ENCODE measurements around the gene CACNA1I. TPM values are rescaled to one million over a fixed set of nuclear protein-coding genes. Genes with fewer than 3 reads are reported as not detected.

Gene CACNA1I
- total RNA-seq, 1 donor from 2014 or later = 0.10 TPM

GRCh38 chr22:39651053-39651996 lies 80.8 kb downstream of the CACNA1I start:
- DNase-seq = peak; percentile 80

- DNase-seq = no peak
These were observed 82.6 kb downstream of the CACNA1I start for GRCh38 chr22:39652990-39653786.

- DNase-seq = no peak
These were observed 83.2 kb downstream of the CACNA1I start for GRCh38 chr22:39653787-39654077.

GRCh38 chr22:39654131-39654926 lies 83.8 kb downstream of the CACNA1I start:
- DNase-seq = no peak

- DNase-seq = no peak
These were observed 84.5 kb downstream of the CACNA1I start for GRCh38 chr22:39655004-39655579.

GRCh38 chr22:39655831-39656230 lies 85.3 kb downstream of the CACNA1I start:
- peak; percentile 28 for DNase-seq

- DNase-seq = no peak
These were observed 86.2 kb downstream of the CACNA1I start for GRCh38 chr22:39656495-39657490.

- no peak for DNase-seq
These were observed 87.8 kb downstream of the CACNA1I start for GRCh38 chr22:39658367-39658766.

GRCh38 chr22:39658806-39659463 lies 88.4 kb downstream of the CACNA1I start:
- DNase-seq = no peak

- no peak for DNase-seq
These were observed 90.9 kb downstream of the CACNA1I start for GRCh38 chr22:39661501-39661841.

- no peak for DNase-seq
These were observed 91.5 kb downstream of the CACNA1I start for GRCh38 chr22:39661842-39662685.

- no peak for DNase-seq
These were observed 92.1 kb downstream of the CACNA1I start for GRCh38 chr22:39662686-39663052.

GRCh38 chr22:39663751-39664150 lies 93.2 kb downstream of the CACNA1I start:
- DNase-seq = no peak

- no peak for DNase-seq
These were observed 94.1 kb downstream of the CACNA1I start for GRCh38 chr22:39664485-39665200.

GRCh38 chr22:39665229-39665628 lies 94.7 kb downstream of the CACNA1I start:
- DNase-seq = no peak

GRCh38 chr22:39665661-39666431 lies 95.3 kb downstream of the CACNA1I start:
- DNase-seq = no peak

- no peak for DNase-seq
These were observed 95.9 kb downstream of the CACNA1I start for GRCh38 chr22:39666495-39666894.

- DNase-seq = no peak
These were observed 96.4 kb downstream of the CACNA1I start for GRCh38 chr22:39666926-39667325.

Data from tongue (tissue), 2 donors.